NOMO-1 treated with dmso at 0.1 percent for 144 hours (cell line): ENCODE measurements around the gene PRSS2.

Source experiments
- DNase-seq: peaks from one replicate; lab custom pipeline; 2025; ENCODE audit not compliant: unreplicated experiment; lab: John Stamatoyannopoulos, UW

PRSS2 gene

DNA sequence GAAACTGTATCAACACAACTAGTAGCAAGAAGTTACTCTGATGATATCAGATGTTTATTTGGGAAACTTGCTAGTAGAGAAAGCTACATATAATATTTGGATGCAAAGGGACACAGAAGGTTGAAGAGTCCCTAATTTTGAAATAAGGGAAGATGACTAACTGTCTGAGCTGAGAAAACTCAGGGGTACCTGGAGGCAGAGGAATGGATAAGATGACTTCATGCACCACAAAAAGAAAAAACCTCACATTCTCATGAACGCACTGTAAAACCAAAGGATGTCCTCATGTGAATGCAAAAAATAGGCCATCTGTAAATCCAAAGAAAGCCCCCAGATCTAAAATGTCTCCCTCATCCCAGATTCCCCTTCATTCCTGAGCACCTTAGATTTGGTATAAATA is 29.3 kb downstream of the PRSS2 start:
- no peak for DNase-seq

DNA sequence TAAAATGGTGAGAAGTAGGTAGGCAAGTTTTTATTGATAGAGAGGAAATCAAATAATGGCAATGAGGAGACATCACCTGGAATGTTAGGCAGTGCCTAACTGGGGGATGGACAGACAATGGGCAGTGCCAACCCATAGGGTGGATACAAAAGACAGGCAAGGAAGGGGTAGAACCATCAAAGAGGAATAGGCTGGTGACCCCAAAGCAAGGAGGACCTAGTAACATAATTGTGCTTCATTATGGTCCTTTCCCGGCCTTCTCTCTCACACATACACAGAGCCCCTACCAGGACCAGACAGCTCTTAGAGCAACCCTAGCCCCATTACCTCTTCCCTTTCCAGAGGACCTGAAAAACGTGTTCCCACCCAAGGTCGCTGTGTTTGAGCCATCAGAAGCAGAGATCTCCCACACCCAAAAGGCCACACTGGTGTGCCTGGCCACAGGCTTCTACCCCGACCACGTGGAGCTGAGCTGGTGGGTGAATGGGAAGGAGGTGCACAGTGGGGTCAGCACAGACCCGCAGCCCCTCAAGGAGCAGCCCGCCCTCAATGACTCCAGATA is 30.0 kb downstream of the PRSS2 start:
- DNase-seq = no peak

DNA sequence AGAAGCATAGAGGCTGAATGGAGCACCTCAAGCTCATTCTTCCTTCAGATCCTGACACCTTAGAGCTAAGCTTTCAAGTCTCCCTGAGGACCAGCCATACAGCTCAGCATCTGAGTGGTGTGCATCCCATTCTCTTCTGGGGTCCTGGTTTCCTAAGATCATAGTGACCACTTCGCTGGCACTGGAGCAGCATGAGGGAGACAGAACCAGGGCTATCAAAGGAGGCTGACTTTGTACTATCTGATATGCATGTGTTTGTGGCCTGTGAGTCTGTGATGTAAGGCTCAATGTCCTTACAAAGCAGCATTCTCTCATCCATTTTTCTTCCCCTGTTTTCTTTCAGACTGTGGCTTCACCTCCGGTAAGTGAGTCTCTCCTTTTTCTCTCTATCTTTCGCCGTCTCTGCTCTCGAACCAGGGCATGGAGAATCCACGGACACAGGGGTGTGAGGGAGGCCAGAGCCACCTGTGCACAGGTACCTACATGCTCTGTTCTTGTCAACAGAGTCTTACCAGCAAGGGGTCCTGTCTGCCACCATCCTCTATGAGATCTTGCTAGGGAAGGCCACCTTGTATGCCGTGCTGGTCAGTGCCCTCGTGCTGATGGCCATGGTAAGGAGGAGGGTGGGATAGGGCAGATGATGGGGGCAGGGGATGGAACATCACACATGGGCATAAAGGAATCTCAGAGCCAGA is 31.0 kb downstream of the PRSS2 start:
- no peak for DNase-seq

DNA sequence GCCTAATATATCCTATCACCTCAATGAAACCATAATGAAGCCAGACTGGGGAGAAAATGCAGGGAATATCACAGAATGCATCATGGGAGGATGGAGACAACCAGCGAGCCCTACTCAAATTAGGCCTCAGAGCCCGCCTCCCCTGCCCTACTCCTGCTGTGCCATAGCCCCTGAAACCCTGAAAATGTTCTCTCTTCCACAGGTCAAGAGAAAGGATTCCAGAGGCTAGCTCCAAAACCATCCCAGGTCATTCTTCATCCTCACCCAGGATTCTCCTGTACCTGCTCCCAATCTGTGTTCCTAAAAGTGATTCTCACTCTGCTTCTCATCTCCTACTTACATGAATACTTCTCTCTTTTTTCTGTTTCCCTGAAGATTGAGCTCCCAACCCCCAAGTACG is 31.5 kb downstream of the PRSS2 start:
- no peak for DNase-seq

DNA sequence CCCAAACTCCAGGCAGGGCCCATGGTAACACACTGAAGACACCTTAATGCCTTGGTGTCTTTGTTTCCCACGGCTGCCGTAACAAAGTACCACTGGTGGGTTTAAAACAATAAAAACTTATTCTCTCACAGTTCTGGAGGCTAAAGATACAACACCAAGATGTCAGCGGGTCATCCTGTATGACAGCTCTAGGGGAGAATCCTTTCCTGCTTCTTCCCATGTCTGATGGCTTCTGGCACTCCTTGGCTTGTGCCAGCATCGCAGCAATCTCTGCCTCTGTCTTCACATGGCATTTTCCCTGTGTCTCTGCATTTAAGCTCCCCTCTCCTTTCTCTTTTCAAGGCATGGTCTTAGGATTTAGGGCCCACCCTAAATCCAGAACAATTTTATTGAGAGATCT is 33.1 kb downstream of the PRSS2 start:
- DNase-seq = no peak

DNA sequence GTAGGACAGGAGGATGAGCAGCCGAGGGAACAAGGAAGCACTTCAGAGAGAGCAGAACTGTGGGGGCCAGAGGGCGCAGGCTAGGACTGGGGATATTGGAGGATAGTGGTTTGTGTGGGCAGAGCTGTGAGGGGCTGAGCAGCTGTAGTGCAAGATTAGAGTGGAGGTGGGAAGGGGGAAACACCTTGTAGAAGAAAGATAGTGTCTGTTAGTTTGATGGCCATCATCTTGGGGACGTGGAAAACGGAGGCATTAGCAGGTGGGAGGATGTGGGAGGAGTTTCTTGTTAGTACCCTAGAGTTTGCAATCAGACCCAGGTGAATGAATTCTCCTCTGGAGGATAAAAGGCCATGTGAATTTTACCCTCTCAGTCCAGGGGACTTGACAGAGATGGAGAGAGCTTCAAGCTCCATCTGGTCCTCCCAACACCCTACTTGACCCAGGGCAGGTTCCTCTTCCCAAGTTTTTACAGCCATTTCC is 34.0 kb downstream of the PRSS2 start:
- DNase-seq = no peak

DNA sequence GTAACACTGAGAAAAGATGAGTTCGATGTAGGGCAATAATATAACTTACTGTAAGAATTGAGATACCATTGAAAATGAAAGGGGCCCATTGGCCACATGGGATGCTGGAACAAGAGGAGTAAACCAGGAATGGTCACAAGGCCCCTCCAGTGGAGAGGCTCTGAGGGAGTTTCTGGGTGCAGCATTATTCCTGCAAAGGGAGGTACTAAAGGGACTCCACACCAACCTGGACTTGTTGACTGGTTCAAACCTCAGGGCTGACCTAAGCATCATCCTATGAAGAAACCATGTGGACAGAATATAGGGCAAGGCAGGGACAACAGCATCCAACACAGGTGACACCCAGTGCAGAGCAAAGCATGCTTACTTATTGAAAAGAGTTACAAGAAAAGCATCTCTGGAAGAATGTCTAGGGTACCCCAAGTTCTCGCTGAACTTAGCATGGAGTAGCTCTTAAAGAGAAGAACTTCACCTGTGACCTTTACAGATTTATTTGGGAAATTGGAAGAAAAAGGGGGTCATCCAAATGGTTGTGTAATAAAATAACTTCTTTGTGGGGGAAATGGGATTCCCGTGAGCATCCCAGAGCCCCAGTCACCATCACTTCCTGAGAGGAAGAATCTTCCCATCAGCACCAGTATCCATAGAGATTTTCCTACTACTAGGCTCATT is 34.7 kb downstream of the PRSS2 start:
- DNase-seq = no peak

DNA sequence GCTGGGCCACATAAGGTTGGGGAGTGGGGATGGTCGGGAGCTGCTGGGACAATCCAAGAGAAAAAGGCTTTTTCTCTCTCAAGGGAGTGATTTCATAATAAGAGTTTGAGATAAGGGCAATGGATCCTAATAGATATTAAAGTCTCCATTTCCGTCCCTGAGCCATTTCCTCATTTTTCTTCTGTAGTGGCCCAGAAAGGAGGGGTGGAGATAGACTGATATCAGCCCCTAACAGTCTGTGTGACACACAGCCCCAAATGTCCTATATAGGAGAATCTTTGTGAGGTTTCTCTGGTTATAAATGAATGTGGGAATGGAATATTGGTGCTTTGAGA is 35.2 kb downstream of the PRSS2 start:
- no peak for DNase-seq

DNA sequence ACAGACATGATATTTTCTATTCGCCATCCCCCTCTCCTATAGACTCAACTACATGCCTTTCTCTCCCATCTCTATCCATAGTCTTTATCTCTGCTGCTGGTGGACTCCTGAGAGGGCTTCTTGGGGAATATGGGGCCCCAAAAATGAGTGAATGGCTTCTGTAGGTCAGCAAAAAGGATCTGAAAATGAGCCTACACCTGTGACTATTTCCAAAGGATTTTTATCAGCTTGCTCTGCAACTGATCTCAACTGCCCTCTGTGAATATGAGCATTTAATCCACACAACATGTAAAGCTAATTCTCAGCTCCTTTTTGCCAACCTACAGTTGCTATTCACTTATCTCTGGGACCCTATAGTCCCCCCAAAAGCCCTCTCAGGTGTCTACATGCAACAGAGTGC is 36.2 kb downstream of the PRSS2 start:
- DNase-seq = no peak

DNA sequence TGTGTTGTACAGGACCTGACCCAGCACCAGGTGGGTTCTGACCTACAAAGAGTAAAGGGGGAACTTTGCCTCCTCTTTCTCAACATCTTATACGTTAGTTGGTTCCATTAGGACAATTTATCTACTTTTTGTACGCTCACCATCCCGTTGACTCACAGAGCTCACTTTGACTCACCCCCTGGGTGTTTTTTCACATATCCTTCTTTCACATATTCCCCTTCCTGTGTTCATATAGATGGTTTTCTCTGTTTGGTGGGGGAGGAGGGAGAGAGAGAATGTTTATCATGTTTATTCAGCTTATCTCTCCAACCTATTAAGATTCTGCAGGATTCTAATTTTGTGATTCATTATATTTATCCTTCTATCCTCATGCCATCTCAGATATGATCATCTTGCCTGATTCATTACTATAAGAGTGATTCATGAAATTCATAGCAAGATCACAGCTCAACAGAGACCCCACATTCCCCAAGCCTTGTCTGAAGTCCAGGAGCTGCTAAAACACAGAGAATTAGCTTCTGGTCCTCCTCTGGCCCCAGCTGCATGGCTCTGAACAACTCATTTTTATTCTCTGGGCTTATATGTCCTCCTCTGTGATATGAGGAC is 37.2 kb downstream of the PRSS2 start:
- no peak for DNase-seq

DNA sequence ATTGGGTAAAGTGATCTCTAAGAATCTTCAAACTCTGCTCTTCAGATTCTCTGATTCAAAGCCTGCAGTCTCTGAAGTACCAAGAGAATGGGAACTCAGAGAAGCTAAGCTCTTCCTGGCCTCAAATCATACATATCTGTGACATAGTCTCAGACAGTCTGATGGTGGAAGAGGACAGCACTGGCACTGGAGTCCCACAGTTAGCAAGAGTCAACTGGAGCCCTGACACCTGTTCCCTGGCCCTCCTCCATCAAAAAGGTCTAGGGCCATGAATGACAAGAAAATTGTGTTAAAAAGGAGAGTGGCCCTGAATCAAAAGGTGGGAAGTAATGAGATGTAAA is 37.7 kb downstream of the PRSS2 start:
- DNase-seq = no peak

DNA sequence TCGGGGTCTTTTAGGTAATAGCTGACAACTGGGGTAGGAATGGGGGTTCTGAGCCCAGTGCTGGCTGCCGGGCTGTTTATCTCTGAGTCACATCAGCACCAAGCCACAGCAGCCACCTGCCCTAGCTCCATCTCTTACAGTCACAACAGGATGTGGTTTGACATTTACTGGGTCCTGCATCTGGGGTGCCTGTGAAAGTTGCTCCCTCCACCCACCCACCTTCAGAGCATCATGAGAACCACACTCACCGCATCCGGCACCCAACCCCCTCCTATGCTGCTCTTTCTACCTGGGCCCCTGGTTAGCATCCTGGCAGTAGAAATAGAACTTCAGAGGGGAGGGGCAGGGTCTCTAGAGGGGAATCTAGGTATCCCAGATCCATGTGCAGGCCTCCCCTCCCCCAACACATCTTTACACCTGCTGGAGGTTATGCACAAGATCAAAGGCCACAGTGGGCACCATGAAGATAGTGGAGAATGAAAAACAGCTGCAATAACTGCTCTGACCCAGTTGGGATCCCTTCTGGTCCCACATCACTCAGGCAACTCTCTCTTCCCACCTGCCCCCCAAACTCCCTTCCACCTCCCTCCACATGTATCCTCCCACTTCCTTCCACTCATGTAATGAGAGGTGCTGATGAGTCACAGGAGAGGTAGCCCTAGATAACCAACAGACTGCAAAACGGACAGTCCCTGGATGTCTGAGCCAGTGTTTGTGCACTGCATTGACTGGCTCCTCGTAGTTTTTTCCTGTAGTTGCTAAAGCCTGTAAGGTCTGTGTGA is 38.2 kb downstream of the PRSS2 start:
- DNase-seq = no peak

DNA sequence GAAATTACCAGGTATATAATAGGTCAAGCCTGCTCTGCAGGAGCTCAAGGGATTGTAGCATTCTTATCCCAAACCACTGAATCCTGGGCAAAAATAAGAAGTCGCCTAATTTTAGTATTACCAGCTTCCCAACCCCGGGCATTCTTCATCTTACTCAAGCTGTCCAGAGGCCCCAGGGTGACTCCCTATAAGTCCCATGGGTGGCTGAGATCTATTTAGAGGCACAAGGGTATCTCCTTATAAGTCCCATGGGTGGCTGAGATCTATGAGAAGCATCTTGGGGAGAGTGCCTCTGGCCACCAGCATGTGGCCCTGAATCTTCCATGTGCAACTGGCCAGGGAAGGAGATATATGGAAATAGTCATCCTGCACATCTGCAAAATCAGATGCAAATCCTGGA is 38.9 kb downstream of the PRSS2 start:
- no peak for DNase-seq

DNA sequence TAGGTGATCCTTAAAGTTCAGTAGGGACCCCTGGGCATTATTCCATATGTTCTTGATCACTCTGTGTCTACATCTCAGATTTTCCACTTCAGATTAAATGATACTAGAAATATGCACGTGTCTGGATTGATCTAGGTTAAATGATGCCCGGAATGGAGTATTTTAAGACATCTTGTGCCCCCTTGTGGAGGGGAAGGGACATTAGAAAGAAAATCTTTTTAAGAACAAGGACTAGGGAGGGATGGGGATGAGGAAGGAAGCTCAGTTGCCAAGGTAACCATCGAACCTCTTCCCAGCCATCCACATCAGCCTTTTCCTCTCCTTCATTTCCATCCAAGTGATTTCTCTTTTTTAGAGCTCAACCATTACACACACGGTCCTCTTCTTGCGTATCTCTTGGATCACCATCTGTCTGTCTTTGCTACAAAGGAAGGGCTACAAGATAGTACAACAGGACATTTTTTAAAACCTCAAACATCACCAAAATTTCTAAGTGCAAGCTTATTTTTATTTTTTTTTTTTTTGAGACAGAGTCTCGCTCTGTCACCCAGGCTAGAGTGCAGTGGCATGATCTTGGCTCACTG is 40.5 kb downstream of the PRSS2 start:
- no peak for DNase-seq

DNA sequence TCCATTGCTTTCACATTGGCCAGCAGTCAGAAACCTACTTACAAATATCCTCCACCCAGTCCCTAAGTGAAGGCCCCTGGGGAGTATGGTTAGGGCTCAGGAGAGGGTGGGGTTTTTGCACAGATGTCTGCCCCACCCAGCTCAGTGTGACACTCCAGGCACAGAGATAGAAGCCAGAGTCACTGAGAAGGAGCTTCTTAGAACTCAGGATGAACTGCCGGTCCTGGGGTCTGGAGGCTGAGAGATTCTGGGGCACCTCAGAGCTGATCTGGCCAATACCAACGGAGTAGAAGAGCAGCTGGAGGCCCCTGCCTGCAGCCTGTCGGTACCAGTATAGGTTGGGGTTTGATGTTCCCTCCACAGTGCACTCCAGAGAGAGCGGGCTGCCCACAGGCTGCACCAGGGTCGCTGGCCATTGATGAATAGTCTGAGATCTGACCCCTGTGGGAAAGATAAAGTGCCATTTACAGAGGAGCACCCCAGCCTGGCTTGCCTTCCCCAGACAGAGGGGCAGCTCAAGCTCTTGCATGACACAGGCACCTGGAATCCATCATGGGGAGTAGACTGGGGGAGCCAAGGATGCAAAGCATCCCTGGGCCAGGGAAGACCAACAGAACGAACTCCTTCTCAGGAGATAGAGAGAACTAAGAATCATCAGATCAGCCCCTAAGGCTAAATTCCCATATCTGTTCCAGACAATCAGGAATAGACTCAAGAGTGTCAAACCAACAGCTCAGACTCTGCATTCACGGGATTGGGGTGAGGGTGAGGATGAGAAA is 41.9 kb downstream of the PRSS2 start:
- no peak for DNase-seq

DNA sequence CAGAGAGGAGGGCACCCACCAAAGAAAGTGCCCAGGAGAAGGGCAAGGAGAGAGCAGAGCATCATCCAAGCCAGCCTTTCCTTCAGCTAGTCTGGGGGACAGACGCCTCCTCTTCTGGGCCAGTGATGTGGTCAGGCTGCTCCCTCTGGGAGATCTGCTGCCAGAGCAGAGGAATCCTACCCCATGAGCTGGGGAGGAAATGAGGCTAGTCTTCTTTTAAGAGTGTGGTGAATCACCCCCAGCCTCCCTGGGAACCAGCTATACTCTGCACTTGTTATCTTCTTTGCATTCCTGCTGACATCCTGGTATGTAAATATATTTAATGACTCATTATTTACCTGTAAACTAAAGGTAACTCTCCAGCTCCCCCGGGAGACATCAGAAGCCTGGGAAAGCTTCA is 42.5 kb downstream of the PRSS2 start:
- no peak for DNase-seq

DNA sequence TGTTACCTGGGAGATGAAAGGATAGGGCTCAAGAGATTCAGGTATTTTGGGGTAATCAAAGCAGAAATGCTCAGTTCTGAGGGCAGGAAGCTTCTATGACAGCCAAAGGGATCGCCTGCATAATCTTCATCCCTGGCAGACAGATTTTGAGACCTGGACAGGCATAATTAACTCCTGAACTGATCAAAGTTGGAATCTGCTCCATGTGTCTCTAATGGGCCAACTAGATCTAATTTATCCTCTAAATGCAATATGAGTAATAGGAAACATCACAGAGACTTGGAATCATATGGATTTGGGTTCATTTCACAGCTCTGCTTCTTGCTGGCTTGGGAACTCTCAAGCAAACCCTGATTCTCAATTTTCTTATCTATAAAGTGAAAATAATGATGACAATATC is 42.9 kb downstream of the PRSS2 start:
- DNase-seq = no peak

DNA sequence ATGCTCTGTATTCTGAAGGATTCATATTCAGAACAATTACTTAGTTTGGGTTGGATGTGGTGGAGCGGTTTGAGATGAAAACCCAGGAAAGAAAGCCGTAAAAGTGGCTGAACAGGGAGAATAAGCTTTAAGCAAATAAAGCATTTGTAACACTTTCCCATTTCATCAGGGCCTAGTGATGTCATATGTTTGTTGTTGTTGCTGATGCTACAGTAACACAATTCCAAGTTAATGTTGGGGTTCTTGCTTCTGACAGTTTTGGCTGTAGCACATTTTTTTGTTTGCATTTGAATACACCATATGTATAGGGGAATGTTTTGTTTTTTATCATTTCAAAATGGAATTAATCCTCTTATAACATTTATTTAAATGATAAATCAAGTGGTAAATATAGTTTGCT is 43.7 kb downstream of the PRSS2 start:
- DNase-seq = no peak

DNA sequence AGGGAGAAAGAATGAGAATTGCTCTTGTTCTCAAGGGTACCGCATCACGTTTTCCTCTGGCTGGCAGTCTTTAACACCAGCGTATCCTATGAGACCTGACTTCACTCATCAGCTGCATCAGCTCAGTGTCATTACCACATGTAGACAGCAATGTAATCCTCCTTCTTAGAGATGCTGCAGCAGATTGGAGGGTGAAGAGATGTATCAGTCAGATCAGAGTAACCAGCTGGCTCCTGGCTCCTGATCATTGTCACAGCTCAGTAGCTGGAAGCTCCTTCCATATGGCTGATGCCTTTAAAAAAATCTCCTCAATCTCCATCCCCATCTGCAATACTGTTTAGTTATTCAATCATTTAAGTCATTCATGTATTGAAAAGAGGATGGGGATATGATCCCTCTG is 44.4 kb downstream of the PRSS2 start:
- no peak for DNase-seq

DNA sequence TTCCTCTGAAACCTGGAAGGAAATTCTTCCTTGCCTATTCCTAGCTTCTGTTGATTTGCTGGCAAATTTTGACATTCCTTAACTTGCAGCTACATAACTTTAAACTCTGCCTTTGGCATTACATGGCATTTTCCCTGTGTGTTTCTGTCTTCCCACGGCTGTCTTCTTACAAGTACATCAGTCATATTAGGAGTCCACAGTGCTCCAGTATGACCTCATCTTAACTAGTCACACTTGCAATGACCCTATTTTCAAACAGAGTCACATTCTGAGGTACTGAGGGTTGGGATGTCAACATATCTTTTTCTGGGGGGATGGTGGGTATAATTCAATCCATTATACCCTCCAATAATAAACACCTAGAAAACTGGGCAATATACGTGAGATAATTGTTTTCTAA is 46.7 kb downstream of the PRSS2 start:
- no peak for DNase-seq

DNA sequence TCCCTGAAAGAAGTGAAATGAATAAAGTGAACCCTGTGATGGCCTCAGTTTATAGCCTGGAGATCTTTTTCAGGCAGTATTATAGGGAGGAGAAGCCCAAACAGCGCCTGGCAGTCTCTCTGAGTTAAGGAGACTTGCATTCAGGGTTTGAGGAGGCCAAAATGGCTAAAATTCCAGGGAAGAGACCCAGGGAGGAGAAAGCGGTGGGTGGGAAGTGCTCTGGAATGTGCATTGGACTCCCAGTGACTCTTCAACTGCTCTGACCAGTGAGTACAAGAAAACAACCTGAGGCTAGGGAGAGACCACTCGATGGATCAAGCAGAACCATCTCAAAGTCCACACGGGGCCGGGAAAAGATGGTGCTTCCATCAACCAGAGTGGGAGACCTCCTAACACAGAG is 48.8 kb downstream of the PRSS2 start:
- no peak for DNase-seq
